CD14-positive monocyte (primary cell): ENCODE results near the gene ANKRD29. TPM values are rescaled to one million over a fixed set of nuclear protein-coding genes. Genes with fewer than 3 reads are reported as not detected.
A peak's percentile ranks its signal among the peaks of the same experiment; 100 is the strongest.
"Not testable (repeated sequence)": the region's sequence is repeated elsewhere in the genome, so short reads cannot be mapped to it uniquely, and the experiment has no call there.

Source experiments
- DNase-seq, 3 donors: peaks; one replicate each; pipeline ENCODE4 v3.0.0-alpha.2; 2011 to 2022
- H2AFZ ChIP-seq: 2 replicates; pipeline ENCODE4 v1.6.0; 2012; ENCODE audit warnings: mild to moderate bottlenecking, low read depth, low read length, inconsistent platforms; ENCODE audit not compliant: insufficient read depth, poor library complexity, severe bottlenecking
- H3K27ac ChIP-seq, 2 donors: 1 replicate in 1 of 2; 2 replicates in 1 of 2; pipeline ENCODE4 v1.5.1; 2012 to 2013; ENCODE audit warnings: low read length in 2 of 2, control low read depth in 1 of 2, inconsistent platforms in 1 of 2, low read depth in 1 of 2, mild to moderate bottlenecking in 1 of 2
- H3K27me3 ChIP-seq, 2 donors: one replicate each; pipeline versions ENCODE4 v1.6.0 to v1.6.1; 2011 to 2013; ENCODE audit warnings: low read length in 2 of 2; ENCODE audit not compliant: control insufficient read depth in 2 of 2, insufficient read depth in 2 of 2
- H3K36me3 ChIP-seq, 2 donors: replicated peaks in 1 of 2; 1 replicate in 1 of 2; 2 replicates in 1 of 2; pipeline versions ENCODE4 v1.5.1 to v1.6.1; 2012 to 2013; ENCODE audit warnings: low read length in 2 of 2, control low read depth in 1 of 2, inconsistent platforms in 1 of 2, mild to moderate bottlenecking in 1 of 2; ENCODE audit not compliant: insufficient read depth in 2 of 2, control insufficient read depth in 1 of 2
- H3K4me1 ChIP-seq, 2 donors: 1 replicate in 1 of 2; 2 replicates in 1 of 2; pipeline versions ENCODE4 v1.5.1 to v1.6.1; 2012 to 2013; ENCODE audit warnings: low read length in 2 of 2, control low read depth in 1 of 2, inconsistent platforms in 1 of 2, mild to moderate bottlenecking in 1 of 2, moderate library complexity in 1 of 2; ENCODE audit not compliant: insufficient read depth in 2 of 2, control insufficient read depth in 1 of 2
- H3K4me2 ChIP-seq: replicated peaks from 2 replicates; pipeline ENCODE3; 2012; ENCODE audit warnings: low read length, moderate library complexity, mild to moderate bottlenecking; ENCODE audit not compliant: poor library complexity, severe bottlenecking; ENCODE audit errors: extremely low read depth
- H3K4me3 ChIP-seq, 3 experiments: fragments of 200-600 bp in 1 of 3; sonication (generic) in 1 of 3; replicated peaks in 1 of 3; 1 replicate in 2 of 3; 2 replicates in 1 of 3; pipeline ENCODE4 v1.5.1; 2011 to 2013; ENCODE audit warnings: low read length in 3 of 3, mild to moderate bottlenecking in 3 of 3, control low read depth in 2 of 3, low read depth in 2 of 3, inconsistent platforms in 1 of 3, moderate library complexity in 1 of 3
- H3K79me2 ChIP-seq: 2 replicates; pipeline ENCODE4 v1.6.0; 2012; ENCODE audit warnings: mild to moderate bottlenecking, control low read depth, inconsistent platforms, low read length, moderate library complexity; ENCODE audit not compliant: insufficient read depth
- H3K9ac ChIP-seq: 2 replicates; pipeline ENCODE4 v1.6.0; 2017; ENCODE audit warnings: low read length, mild to moderate bottlenecking; ENCODE audit not compliant: insufficient read depth, poor library complexity, severe bottlenecking
- H3K9me3 ChIP-seq, 2 donors: replicated peaks in 1 of 2; 1 replicate in 1 of 2; 2 replicates in 1 of 2; pipeline versions ENCODE4 v1.5.1 to v1.6.1; 2012 to 2013; ENCODE audit warnings: low read length in 2 of 2, control low read depth in 1 of 2; ENCODE audit not compliant: control insufficient read depth in 1 of 2, insufficient read depth in 1 of 2
- H4K20me1 ChIP-seq: 2 replicates; pipeline ENCODE4 v1.6.0; 2012; ENCODE audit warnings: mild to moderate bottlenecking, low read length, control low read depth, moderate library complexity; ENCODE audit not compliant: insufficient read depth
- H3K27ac Mint-ChIP-seq, 7 donors: one replicate each; pipeline ENCODE4 v1.8.0; 2020; ENCODE audit warnings: mild to moderate bottlenecking in 7 of 7, mixed read lengths in 7 of 7, moderate library complexity in 6 of 7, inconsistent platforms in 2 of 7
- H3K27me3 Mint-ChIP-seq, 3 donors: one replicate each; pipeline ENCODE4 v1.8.0; 2021 to 2022; ENCODE audit warnings: low read depth in 3 of 3, mild to moderate bottlenecking in 3 of 3, mixed read lengths in 3 of 3, moderate library complexity in 3 of 3, inconsistent platforms in 1 of 3
- H3K36me3 Mint-ChIP-seq, 2 donors: one replicate each; pipeline ENCODE4 v1.8.0; 2020; ENCODE audit warnings: mixed read lengths in 2 of 2, inconsistent platforms in 1 of 2, mild to moderate bottlenecking in 1 of 2
- H3K4me1 Mint-ChIP-seq: one replicate; pipeline ENCODE4 v1.8.0; 2020; ENCODE audit warnings: mild to moderate bottlenecking, mixed read lengths
- H3K4me3 Mint-ChIP-seq, 2 donors: one replicate each; pipeline ENCODE4 v1.8.0; 2020; ENCODE audit warnings: mild to moderate bottlenecking in 2 of 2, mixed read lengths in 2 of 2, moderate library complexity in 1 of 2
- H3K9me3 Mint-ChIP-seq, 7 donors: one replicate each; pipeline ENCODE4 v1.8.0; 2020 to 2022; ENCODE audit warnings: mixed read lengths in 7 of 7, mild to moderate bottlenecking in 6 of 7, moderate library complexity in 6 of 7, inconsistent platforms in 2 of 7
- WGBS: methylation state at CpG from one replicate; pipeline ENCODE4 v1.1.5; 2013; ENCODE audit warnings: missing lambda C conversion rate; ENCODE audit not compliant: insufficient coverage; 5-methylcytosine and 5-hydroxymethylcytosine counted together
- intact Hi-C, 2 donors: fragments of 100-400 bp; cut with micrococcal nuclease; formaldehyde crosslinking; loops; one replicate each; pipeline versions ENCODE4 v1.15.0 to v1.15.1; 2023
- polyA plus RNA-seq, 3 donors: library from polyadenylated mRNA; depleted of rRNA in 1 of 3; unstranded in 2 of 3; stranded (reverse) in 1 of 3; fragments of 300-500 nt in 2 of 3; fragments of >200 nt in 1 of 3; fragmentation: Illumina TruSeq in 2 of 3; gene quantifications; 1 replicate in 2 of 3; 2 replicates in 1 of 3; pipeline ENCODE4 v1.2.3, GENCODE V29; 2012 to 2021
- TF ChIP-seq, protein P1 (sequence below): fragments of 200-600 bp; IDR thresholded peaks from one replicate; pipeline ENCODE4 v1.8.0; 2022; ENCODE audit warnings: antibody characterized with exemption, mild to moderate bottlenecking

Gene ANKRD29
- polyA plus RNA-seq, 3 donors, result 0.03 to 0.11 TPM; not detected in 1

DNA sequence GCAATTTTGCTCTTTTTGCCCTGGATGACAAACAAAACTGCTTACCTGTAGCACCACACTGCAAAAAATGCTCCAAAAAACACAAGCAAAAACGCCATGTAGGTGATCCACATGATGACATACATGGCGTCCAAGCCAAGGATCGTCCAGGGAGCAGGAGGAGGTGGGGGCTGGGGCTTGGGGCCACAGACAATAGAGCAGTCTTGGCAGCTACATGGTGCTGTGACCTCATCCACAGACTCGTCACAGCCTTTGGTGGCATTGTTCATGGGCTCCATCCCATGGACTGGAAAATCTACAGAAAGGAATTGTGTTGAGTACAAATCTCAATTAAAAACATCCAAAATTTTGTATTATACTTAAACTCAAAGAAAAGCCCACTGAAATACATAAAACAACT, 102.5 kb downstream of the ANKRD29 start:
- no peak overlapping the region for H3K27ac ChIP-seq
- H3K9me3 ChIP-seq, result no peaks in the 10 kb centered on the region
- H3K27me3 ChIP-seq, result no peaks in the 10 kb centered on the region
- no peaks in the 10 kb centered on the region for H4K20me1 ChIP-seq
- DNase-seq, result no peak
- Mint-ChIP-seq H3K36me3 (peaks cover 84 to 98% of the 10 kb centered on the region in 2 donors), H3K4me1 (no peaks in the 10 kb centered on the region), H3K9me3 (no peaks in the 10 kb centered on the region), H3K27ac (no peak overlapping the region), H3K4me3 (no peak overlapping the region), H3K27me3 (no peaks in the 10 kb centered on the region)
- TF ChIP-seq, protein P1, sequence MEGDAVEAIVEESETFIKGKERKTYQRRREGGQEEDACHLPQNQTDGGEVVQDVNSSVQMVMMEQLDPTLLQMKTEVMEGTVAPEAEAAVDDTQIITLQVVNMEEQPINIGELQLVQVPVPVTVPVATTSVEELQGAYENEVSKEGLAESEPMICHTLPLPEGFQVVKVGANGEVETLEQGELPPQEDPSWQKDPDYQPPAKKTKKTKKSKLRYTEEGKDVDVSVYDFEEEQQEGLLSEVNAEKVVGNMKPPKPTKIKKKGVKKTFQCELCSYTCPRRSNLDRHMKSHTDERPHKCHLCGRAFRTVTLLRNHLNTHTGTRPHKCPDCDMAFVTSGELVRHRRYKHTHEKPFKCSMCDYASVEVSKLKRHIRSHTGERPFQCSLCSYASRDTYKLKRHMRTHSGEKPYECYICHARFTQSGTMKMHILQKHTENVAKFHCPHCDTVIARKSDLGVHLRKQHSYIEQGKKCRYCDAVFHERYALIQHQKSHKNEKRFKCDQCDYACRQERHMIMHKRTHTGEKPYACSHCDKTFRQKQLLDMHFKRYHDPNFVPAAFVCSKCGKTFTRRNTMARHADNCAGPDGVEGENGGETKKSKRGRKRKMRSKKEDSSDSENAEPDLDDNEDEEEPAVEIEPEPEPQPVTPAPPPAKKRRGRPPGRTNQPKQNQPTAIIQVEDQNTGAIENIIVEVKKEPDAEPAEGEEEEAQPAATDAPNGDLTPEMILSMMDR, result no peak
- no peak overlapping the region for H2AFZ ChIP-seq
- 100% methylated on average over 1 of the region's 4 CpGs for WGBS
- peaks cover 67 to 96% of the 10 kb centered on the region in 2 donors for H3K36me3 ChIP-seq
- H3K4me2 ChIP-seq, result no peak overlapping the region
- H3K4me1 ChIP-seq, result no peaks in the 10 kb centered on the region
- H3K9ac ChIP-seq, result no peak overlapping the region
- intact Hi-C loops, result no loop called here
- no peak overlapping the region for H3K4me3 ChIP-seq
- H3K79me2 ChIP-seq, result no peaks in the 10 kb centered on the region

DNA sequence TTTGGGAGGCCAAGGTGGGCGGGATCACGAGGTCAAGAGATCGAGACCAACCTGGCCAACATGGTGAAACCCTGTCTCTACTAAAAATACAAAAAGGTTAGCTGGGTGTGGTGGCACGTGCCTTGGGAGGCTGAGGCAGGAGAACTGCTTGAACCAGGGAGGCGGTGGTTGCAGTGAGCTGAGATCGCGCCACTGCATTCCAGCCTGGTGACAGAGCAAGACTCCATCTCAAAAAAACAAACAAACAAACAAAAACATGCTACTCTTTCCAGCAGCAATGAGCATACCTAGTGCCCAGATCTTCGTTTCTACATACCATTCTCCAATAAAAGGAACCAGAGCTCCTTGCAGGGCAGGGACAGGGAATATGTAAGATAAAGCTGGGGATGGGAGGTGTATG, 105.2 kb downstream of the ANKRD29 start:
- H3K27ac ChIP-seq, H4K20me1 ChIP-seq, H3K4me3 ChIP-seq, H3K9me3 ChIP-seq, H3K4me2 ChIP-seq, H3K4me3 Mint-ChIP-seq, H3K4me1 Mint-ChIP-seq, H2AFZ ChIP-seq, intact Hi-C loops, H3K79me2 ChIP-seq, H3K9me3 Mint-ChIP-seq, H3K9ac ChIP-seq, H3K4me1 ChIP-seq, DNase-seq, H3K27me3 Mint-ChIP-seq, H3K27me3 ChIP-seq: not testable (repeated sequence)
- WGBS, result 100% methylated on average over 4 of the region's 8 CpGs
- peaks cover 91 to 99% of the 10 kb centered on the region in 2 donors for H3K36me3 Mint-ChIP-seq
- peak overlapping the region in 2 of 7 donors; percentile 5 to 46 for H3K27ac Mint-ChIP-seq
- H3K36me3 ChIP-seq, result peaks cover 83 to 97% of the 10 kb centered on the region in 2 donors
